HG03196 (cell line): Measurements from ENCODE around the gene CCDC24.

Source experiments
- ATAC-seq: cut with Tn5 transposase; IDR thresholded peaks from one replicate; pipeline ENCODE4 v1.9.1; 2021; ENCODE audit not compliant: unreplicated experiment

Gene CCDC24

GRCh38 chr1:44021581-44022321, 30.4 kb downstream of the CCDC24 start:
- ATAC-seq, result no peak

DNA sequence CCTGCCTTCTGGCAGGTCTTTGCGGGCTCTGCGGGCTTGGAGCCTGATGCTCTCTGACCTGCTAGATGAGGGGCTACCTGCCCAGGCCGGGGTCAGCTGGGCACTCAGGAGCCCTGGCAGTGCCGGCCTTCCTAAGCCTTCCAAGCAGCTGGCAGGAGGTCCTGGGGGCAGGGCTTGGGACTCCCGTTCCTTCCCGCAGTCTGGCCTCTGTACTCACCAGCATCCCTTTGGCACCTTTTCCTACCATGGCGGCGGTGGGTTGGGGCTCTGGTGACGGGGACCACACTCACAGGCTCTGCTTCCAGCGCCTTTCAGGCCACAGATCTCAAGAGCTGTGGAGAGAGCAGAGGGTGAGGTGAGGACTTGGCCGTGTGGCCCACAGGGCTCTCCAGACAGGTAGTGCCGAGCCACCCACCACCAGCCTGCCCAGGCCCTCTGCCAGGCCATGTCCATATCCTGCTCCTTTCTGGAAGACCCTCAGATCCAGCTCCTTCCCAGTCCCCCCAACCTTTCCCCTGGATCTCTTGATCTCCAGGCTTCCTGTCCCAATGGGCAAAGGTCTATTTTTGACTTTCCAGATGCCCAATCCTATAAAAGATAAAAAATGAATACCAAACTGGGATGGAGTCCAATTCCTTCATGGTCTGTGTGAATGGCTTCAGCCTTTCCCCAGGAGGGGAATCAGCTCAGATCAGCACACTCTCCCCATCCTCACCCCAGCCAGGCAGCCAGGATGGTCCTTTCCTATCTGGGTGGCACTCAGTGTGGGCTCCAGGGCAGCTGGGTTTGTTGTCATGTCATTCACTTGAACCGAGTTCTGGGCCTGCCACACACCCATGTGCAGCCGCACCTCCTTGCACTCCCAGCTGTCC, 32.9 kb downstream of the CCDC24 start:
- ATAC-seq, result no peak

GRCh38 chr1:44024903-44025525, 33.6 kb downstream of the CCDC24 start:
- no peak for ATAC-seq

- no peak for ATAC-seq
These were observed 34.4 kb downstream of the CCDC24 start for GRCh38 chr1:44025816-44026215.

GRCh38 chr1:44027320-44027719, 35.9 kb downstream of the CCDC24 start:
- no peak for ATAC-seq

GRCh38 chr1:44029260-44029910, 38.0 kb downstream of the CCDC24 start:
- peak; percentile 8 for ATAC-seq

- ATAC-seq, result peak; percentile 73
These were observed 38.7 kb downstream of the CCDC24 start for GRCh38 chr1:44029911-44030604.

- peak; percentile 13 for ATAC-seq
These were observed 39.3 kb downstream of the CCDC24 start for GRCh38 chr1:44030605-44031251.

DNA sequence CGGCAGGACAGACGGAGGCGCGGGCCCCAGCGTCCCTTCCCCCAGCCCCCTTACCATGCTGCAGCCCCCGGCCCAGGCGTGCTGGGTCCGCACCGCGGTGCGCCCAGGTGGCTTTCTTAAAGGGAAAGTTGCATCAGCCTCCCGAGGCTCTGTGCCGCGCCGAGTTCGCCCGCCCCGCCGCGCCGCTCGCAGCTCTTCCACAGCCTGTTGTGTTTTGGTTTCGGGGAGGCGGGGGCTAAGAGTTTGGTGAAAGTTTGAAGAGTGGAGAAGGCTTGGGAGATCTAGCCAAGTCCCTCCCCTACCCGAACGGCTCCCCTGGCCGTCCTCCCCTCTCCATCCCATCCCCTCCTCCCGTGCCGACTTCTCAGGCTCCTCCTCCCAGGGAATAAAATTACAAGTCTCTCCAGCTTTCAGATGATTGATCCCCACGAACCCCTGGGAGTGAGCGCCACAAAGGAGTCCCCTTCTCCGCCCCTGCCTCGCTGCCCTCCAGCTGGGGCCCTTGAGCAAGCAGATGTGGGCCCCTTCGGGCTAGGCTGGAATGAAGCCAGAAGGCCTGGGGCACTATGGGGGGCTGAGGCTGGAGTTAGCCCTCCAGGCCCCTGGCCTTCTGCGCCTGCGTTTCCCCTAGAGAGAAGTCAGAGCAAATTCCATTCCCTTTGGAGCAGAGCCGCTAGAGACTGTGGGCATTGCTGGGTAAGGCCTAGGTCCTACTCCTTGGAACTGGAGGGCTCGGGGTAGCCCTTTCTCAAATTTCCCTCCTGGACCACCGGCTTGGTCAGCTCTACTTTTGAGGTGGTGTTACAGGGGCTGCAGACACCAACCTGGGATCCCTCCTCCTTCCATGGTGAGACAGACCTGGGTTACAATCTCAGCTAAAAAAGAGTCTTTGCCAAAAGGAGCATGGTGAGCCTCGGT, 40.1 kb downstream of the CCDC24 start, which contains the start of gene SLC6A9:
Gene SLC6A9 (minus strand): TSS at position 211 of the 918 bp plus-strand sequence. CDS start 7,185 bp downstream, outside the sequence.
- ATAC-seq, result no peak

DNA sequence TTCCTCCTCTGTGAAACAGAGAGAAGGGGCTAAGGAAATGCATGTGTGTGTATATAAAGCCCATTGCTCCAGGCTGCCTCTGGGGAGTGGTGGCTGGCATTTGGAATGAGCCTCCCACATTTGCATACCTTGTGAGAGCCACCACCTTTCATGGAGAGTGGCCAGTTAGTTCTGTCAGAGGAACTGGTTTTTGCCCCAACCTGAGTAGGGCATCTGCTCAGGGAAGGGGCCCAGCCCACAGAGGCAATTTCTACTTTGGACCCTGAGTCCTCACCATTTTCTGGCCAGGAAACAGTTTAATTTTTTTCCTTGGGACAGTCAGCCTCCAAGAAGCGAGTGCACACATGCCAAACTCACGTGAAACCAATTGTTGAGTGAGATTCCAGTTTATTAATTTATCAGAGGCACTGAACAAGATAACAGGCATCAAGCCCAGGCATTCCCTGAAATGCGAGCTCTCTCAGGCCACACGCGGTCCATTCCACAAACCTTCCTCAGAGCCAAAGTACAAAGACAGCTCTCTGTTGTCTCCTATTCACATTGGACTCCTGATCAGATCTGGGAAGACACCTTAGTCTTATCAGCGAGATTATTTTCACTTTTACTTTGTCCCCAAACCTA, 40.9 kb downstream of the CCDC24 start:
- ATAC-seq, result no peak

- ATAC-seq, result no peak
These were observed 41.7 kb downstream of the CCDC24 start for GRCh38 chr1:44033041-44033575.

- ATAC-seq, result no peak
These were observed 42.4 kb downstream of the CCDC24 start for GRCh38 chr1:44033756-44034155.

GRCh38 chr1:44034423-44034822, 43.0 kb downstream of the CCDC24 start:
- ATAC-seq, result no peak

DNA sequence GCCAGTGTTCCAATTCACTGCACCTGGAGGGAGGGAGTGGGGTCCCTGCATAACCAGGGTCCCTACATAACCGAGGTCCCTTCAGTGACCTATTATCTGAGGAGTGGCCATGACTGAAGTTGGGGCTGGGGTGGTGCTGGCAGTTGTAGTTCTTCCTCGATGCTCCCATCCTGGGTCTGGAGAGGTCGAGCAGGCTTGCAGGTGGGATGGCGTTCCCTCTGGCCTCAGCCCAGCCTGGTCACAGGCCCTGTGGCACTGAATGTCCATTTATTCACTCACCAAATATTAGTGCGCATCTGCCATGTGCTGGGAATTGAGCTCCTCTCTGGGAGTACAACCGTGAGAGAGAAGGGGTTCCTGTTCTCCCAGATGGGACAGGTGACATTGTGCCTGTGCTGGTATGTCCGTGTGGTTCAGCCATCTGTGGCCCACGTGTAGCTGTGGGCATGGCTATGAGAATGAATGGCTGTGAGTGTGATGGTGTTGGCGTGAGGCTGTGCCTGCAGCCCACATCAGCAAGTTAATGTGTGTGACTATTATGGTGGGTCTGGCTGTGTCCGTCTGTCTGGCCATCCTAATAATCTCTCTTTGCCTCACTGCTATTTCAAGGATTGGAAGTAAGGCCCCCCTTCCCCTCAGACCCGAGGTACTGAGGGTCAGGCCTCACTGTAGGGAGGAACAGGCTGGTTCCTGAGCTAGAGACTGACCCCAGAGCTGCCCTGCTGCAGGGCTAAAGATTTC, 43.7 kb downstream of the CCDC24 start:
- no peak for ATAC-seq

DNA sequence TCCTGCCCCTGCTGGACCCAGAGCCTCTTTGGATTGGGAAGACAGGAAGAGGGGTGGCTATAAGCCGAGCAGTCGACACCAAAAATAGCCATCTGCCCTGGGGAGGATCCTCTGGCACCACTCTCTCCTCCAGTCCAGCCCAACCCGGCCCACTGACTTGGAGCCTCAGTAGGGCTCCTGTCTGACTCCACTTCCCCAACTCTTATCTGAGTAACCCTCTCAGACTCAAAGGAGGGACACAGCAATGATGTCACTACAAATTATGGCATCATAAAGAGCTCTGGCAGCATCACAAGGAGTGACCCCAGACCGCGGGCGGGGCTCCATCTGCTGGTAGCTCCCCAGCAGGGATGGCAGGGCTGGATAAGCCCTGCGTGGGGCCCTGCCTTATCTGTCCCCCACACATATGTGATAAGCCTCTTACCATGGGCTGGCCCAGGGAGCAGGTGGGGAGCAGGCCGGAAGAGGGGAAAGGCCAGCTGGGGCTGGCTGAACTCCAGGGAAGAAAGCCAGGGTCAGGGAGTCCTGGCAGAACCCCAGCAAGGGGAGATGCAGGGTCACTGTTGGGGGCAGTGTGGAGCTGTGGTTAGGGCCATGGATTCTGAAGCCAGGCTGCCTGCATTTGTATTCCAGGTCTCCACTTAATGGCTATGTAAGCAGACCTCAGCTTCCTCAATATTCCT, 44.5 kb downstream of the CCDC24 start:
- ATAC-seq, result no peak

DNA sequence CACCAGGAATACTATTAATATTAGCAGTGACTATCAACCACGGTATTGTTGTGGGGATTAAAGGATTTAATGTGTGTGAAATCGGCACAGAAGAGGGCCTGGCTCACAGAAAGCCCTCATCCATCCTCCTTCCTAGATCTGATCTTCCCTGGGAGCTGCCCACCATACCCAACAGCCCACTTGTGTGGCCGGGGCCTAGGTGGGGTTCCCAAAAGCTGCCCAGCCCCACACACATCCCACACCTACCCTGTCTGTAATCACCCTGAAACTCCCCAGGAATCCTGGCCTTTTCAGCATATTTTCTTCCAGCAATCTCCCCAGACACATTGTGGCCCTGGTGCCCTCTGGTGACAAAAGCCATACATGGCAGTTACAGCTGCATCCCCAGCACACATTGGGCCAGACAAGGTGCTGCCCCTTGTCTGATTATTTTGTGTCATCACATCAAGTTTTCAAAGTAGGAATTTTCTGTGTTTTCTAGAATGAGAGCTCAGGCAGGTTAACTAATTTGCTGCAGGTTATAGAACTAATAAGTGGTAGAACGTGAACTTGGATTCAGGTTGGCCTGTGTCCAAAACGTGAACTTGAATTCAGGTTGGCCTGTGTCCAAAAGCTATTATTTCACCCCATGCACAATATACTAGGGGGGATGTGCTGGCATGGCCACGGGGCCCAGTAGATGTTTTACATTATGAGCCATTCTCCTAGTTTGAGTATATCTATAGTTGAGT, 45.2 kb downstream of the CCDC24 start:
- ATAC-seq, result no peak
